NCI-H2107 treated with DMSO at 0.1 percent for 48 hours (cell line): Measurements from ENCODE around the gene GPLD1.

Source experiments
- DNase-seq: peaks from one replicate; lab custom pipeline; 2025; ENCODE audit not compliant: unreplicated experiment; lab: John Stamatoyannopoulos, UW

The GPLD1 gene

DNA sequence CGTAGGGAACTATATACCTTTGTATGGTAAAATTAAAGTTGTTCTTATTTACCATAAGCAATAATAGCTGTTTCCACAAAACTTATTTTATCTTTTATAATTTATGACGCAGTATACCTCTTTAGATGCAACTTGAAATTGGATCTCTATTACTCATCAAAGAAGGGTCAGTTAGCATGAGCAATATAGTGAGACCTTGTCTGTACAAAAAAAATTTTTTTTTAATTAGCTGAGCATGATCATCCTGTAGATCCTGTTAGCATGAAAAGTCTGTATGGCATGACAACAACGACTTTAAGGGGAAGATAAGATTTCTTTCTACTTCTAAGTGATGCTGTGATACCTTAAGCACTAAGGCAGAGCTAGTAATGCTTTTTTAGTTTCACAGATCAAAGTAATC lies 11.3 kb upstream of the GPLD1 start:
- DNase-seq, result no peak

DNA sequence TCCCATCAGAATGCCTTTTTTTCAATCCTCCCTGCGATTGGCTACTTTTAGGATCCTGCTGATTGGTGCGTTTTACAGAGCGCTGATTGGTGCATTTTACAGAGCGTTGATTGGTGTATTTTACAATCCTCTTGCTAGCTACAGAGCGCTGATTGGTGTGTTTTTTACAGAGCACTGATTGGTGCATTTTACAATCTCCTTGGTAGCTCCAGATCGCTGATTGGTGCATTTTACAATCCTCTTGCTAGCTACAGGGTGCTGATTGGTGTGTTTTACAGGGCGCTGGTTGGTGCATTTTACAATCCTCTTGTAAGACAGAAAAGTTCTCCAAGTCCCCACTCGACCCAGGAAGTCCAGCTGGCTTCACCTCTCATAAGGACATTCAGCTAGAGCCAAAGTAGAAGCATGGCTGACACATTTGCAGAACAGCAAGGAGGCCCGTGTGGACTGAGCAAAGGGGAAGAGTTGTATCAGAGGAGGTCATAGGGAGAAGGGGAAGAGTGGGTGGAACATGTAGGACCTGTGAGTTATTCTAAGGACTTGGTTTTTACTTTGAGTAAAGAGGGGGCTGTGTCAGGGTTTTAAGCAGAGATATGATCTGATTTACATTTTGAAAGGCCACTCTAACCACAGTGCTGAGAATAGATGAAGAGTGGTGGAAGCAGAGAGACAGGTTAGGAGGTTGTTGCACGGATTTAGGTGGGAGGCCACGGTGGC lies 8.0 kb upstream of the GPLD1 start:
- DNase-seq, result no peak

DNA sequence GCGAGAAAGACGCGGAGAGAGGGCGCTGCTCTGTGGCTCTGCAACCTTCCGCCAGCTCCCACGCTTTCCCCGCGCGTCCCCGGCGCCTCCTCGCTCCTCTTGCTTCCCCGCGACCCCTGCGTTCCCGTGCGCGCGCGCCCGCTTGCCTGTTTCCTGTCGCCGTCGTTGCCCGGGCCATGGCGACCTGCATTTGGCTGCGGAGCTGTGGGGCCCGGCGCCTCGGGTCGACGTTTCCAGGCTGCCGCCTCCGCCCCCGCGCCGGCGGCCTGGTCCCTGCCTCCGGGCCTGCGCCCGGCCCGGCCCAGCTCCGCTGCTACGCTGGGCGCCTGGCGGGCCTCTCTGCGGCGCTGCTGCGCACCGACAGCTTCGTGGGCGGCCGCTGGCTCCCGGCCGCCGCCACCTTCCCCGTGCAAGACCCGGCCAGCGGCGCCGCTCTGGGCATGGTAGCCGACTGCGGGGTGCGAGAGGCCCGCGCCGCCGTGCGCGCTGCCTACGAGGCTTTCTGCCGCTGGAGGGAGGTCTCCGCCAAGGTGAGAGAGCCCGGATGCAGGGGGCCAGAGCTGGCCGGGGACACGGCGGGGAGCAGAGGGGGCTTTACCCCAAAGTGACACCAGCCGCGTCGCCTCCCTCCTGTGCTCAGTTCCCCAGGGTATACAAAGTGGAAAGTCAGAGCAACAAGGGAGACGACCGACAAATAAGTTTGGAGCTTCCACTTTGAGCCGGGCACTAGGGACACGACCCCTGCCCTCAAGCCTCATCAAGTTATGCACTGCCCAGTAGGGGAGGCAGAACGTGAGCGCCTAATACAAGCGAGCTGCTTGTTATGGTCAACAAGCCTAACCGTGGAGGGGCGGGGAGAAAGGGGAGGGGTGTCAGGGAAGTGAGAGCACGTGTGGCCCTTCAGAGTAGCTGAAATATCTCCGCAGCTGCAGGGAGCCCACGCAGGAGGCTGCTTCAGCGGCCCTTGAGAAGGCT lies 5.7 kb upstream of the GPLD1 start, which contains the start of gene ALDH5A1:
TSS of gene ALDH5A1 (plus strand) at position 149 of the 975 bp plus-strand sequence. CDS start at position 177, 28 bp downstream.
- no peak for DNase-seq

DNA sequence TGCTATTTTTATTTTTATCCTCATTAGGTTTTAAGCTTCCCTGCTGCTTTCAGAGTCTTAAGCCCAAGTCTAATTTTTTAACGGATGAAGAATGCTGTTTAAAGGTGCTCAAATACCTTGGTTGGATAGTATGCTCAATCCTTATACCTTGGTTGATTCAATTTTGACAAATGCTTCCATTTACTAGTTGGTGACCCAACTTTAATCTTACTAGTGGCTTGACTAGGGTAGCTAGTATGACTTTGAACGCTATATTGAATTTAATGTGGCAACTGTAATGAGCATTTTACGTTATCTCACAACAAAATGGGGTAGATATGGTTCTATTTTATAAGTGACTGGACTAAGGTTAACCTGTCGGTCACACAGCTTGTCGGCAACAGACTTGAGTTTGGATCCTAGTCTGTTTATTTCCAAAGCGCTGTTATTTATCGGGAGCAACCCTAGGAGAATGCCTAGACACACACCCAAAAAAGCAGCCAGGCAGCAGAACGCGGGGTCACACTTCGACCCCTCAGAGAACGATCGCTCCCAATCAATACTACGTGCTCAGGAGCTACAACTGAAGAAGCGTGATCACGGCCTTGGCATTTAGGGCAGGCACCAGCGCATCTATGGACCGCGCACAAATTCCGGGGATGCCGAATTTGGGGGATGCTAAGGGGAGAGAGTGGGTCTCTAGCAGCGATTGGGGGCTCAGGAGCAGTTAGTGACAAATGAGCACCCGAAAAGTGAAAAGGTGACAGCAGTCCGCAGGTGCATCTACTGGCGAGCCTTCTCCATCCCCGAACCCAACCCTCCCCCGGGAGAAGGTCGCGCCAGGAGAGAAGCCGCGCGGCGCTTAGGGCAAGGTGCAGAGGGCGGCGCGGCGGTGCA lies 4.8 kb upstream of the GPLD1 start:
- DNase-seq, result no peak

DNA sequence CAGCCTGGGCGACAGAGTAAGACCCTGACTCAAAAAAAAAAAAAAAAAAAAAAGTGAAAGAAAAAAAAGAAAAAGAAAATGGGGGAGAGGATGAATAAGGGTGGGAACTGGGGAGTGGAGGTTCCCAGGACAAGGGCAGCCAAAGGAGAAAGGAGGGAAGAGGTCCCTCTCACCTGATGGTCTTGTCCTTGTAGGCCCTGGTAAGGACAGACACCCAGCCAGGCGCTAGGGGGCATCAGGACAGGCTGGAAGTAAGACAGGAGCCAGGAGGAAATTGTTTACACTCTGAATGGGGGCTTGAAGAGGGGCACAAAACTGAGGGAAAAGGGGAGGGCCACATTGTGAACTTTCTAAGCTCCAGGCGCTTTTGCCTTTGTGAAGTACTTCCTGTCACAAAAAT lies 3.1 kb upstream of the GPLD1 start:
- no peak for DNase-seq

DNA sequence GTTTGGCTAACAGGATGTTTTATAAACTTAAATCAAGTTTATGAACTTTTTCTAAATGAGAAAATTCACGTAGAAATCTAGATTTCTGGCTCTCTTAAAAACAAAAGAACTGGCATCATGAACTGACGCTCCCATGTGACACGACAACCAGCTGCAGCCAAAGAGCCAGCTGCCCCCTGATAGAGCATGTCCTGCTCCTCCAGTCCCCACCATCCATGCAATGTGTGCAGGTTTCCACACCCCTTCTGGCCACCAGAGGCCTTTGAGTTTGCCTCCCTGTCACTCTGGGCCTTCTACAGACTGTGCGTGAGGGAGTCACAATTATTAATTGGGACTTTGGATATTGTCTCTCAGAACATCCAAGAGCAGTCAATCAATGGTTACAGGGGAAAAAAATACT lies 1.6 kb upstream of the GPLD1 start:
- no peak for DNase-seq

DNA sequence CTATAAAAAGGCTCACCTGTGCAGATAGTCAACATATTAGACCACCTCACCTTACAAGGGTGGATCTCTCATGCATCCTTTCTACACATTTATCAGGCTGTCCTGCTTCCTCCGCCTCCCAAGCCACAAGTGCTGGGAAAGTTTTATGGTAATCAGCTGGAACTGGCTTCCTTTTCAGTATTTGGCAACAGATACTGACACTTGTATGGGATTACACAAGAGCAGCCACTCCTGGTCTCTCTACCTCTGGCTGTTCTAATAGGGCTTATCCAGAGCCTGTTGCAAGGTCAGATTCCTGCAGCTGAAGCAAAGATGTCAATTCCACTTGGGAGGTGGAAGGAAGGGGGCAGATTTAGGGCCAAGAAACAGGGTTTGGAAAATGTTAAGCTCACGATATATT lies 503 bp upstream of the GPLD1 start:
- DNase-seq, result no peak

DNA sequence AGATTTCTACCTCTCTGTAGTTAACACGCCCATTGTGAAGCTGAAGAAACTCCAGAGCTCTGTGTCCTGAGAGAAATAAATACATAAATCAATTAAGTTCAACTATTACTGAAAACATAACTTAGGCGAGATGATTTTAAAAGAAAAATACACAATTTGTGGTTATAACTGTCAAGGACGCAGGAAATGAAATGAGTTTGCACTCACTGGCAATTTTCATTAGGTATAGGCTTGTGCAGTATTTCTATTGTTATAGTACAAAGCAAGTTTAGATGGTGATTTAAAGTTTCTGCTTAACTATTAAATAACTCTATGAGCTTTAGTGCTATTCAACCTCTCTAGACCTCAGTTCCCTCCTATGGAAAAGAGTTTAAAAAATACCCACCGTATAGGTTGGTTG lies 3.3 kb downstream of the GPLD1 start:
- no peak for DNase-seq

DNA sequence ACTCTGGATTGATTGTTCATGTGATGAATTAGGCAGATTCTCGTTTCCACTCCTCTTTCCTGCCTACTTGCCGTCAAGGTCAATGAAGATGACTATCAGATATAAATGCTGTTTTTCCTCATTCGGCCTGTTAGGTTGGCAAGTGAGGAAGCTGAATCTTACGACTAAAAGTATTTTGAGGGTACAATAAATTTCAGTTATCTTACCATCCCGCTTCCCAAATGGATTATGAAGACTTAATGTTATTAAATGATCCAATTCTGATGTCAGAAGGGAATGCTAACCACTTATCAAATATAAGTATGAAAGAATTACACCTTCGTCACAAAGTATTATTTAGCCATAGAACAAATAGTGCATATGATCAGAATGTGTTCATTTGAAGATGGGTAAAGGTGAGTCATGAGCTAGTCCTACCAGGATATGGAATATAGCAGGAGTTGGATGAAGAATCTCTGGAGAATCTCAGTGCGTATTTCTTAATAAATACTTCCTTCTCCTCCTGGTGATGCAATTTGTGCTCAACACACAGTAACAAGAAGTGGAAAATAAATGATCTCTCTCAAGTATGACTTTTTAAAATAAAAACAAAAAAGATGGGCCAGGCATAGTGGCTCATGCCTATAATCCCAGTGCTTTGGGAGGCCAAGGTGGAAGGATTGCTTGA lies 4.6 kb downstream of the GPLD1 start:
- no peak for DNase-seq

DNA sequence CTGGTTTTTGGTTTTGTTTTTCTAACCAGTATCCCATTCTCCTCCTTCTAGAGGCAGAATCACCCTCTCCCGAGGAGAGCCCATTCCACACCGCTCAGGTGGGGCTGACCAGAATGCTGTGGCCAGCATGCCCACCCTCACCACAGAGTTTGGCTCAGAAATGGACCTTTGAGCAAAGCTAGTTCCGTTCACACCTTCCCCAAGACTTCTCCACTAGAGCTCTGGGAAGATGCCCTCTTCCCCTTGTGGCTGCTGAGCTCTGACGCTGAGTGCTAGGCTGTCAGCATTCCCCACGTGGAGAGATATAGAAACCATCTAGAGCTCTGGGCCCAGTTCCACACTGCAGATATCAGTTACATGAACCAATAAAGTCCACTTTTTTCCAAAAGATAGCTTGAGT lies 7.9 kb downstream of the GPLD1 start:
- no peak for DNase-seq

DNA sequence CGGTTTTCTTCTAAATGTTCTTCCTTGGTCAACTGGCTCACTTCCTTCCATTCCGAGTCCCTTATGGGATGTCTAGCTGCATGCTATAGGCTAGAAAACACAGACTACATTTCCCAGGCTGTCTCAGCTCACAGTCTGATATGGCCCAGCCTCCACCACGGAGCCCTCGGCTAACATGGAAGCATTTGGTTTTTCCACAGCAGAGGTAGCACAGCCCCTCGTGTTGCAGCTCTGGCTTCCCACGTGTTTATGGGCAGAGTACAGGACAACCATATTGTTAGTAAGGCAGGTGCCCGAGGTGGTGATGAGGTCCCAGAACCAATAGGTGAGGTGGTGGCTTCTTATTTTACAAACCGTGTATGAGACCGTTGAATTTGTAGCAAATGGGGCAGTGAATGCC lies 8.7 kb downstream of the GPLD1 start:
- no peak for DNase-seq

DNA sequence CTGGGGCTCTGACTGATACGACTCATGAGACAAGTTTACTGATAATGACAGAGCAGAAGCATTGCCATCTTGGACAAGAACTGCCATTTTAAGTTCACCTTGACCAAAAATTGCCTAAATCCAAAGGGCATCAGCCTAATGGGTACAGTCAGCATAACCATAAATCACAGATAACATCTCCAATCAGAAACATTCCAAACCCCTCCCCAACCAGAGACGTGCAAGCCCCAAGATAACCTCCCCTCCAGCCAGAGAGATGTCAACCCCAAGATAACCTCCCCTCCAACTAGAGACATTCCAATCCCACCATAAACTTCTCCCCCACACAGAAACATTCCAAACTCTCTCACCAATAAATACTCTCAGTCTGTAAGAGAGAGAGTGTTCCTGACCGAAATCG lies 10.5 kb downstream of the GPLD1 start:
- no peak for DNase-seq

DNA sequence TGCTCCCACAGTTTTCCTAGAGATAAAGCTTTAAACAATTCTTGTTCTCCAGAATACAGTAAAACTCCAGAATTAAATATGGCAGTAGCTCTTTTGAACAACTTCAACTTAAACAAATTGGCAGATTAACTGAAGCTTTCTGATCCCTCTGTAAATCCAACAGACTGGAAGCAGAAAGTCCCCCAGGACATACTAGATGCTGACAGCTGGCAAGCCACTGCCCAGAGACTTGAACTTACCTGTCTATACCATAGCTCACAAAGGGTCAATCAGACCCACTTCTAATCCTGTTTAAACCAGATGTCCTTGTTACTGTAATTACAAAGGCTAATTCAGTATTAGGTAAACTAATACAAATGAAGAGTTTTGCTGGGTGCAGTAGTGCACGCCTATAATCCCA lies 12.3 kb downstream of the GPLD1 start:
- no peak for DNase-seq

DNA sequence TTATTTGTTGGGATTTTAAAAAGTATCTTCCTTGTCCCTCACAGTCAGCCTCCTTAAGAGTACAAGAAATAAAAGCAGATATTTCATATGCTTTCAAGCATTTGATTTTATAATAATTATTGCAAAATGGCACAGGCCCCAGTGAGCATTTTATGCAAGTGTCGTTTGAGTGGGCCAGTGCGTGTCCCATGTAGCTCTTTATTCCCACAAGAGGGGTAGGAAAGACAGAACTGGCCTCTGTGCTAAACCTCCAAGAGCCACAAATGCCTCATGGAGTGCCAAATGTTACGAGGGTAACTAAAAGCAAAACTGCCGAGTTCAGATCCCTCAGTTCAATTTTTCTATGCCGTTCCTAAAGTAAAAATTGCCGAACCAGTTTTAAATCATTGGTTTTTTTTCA lies 12.7 kb downstream of the GPLD1 start:
- DNase-seq, result no peak

DNA sequence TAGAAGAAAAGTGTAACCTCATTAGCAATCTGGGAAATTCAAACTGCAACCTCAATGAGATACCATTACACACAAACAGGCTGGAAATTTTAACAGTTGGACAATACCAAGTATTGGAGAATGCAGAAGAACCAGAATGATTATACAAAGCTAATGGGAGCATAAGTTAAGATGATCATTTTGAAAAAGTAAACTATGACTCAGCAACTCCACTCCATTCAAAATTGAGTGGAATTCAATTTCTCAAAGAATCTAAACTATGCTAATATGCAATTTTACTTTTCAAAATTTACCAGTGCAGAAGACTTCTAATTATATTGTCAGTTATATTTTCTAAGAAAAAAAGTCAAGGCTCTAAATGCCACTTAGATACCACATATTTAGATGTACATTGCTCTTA lies 17.2 kb downstream of the GPLD1 start:
- no peak for DNase-seq

DNA sequence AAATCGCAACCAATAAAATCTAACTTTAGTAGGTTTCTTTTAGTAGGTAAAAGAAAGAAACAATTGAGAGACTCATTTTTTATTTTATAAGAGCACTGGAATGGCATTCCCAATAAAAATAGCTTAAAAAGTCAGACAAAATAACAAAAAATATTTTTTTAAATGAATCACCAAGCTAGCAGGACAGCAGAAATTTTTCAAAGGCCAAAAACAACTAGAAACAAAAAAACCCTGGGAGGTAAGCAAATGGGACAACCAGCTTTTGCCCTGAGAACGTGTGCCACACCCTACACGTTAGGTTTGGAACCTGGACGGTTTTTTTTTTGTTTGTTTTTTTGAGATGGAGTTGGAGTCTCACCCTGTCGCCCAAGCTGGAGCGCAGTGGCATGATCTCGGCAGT lies 19.6 kb downstream of the GPLD1 start:
- DNase-seq, result no peak

DNA sequence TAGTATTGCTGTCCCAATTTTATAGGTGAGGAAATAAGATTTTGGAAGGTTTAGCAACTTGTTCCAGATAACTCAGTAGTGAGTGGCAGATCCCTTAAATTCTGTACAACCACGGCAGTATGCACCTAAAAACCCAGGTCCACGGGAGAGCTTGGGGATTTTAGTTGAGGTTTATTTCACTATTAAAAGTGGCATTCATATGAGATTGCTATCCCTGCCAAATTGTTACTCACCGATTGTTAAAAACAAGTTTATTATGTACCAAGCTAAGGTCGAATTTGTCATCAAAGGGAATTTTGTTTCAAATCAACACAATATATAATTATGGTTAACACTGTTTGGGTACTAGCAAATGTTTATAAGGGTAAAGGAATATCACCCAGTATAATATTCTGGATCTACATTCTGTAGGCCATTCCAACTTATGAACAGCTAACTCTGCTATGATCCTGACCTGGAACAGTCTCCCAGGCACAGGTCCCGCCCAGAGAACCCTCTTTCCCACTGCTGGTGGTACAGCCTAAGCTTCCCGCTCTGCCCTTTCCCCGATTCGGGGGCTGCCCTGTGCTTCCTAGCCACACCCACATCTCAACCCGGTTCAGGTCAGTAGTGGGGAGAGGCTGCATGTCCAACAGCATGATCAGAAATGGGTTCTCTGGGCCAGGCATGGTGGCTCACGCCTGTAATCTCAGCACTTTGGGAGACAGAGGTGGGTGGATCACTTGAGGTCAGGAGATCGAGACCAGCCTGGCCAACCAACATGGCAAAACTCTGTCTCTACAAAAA lies 24.9 kb downstream of the GPLD1 start:
- no peak for DNase-seq

DNA sequence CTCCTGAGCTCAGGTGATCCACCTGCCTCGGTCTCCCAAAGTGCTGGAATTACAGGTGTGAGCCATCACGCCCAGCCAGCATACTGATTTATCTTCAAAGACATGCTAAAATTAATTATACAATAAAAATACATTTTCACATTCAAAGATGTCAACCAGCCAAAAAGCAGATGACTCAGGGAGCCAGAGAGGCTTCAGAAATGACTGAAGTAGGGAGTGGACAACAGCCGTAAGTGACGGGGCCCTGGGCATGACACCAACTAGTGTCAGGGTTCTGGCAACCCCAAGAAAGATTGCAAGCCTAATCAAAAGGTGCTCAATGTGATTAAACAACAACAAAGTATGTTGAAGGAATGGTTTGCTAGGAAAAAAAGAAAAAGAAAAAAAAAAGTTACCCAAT lies 28.4 kb downstream of the GPLD1 start:
- no peak for DNase-seq

DNA sequence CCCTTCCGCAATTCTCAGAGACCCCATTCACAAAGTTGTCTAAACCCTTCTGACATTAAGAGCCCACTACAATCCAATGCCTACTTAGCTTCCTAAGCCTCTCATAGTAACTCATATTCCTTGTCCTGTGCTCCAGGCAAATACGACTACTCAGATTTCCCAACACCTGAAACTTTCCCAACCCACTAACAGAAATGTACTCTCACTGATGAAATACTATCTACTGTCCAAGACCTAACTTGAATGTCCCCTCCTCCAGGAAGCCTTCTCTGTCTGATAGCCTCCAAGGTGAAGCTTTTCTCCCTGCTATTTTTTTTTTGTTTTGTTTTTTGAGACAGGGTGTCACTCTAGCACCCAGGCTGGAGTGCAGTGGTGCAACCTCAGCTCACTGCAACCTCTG lies 30.4 kb downstream of the GPLD1 start:
- DNase-seq, result no peak

DNA sequence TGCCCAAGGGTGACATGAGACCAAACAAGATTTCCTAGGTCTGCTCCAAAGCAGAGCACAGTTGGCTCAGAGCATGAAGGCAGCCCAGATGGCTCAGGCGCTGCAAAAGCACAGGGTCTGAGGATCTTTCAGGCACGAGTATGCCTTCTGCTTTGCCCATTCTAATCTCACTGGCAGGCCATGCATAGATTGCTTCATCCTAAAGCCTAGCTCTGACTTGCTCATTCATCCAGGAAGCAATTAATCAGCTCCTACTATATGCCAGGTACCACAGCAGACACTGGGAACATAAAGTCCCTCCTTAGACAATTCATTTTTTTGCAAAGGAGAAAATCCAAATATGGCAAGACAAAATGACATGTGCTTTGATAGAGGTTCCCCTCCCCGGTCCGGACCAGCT lies 31.2 kb downstream of the GPLD1 start:
- no peak for DNase-seq
